SK-N-SH treated with all-trans-retinoic acid at 6 μM for 48 hours (cell line): Measurements from ENCODE around the gene INTS3.
A peak's percentile ranks its signal among the peaks of the same experiment; 100 is the strongest.
"Not testable (repeated sequence)": the region's sequence is repeated elsewhere in the genome, so short reads cannot be mapped to it uniquely, and the experiment has no call there.

Source experiments
- ATAC-seq: fragments of 200-7000 bp; cut with Tn5 transposase; 3 replicates; pipeline ENCODE4 v1.9.1; 2020; ENCODE audit warnings: mild to moderate bottlenecking, moderate library complexity
- BACH2 ChIP-seq: fragments of 250-450 bp; sonication (Bioruptor Pico); IDR thresholded peaks from 2 replicates; pipeline ENCODE4 v1.9.0; 2021; ENCODE audit warnings: mild to moderate bottlenecking, borderline replicate concordance
- CSDC2 ChIP-seq: fragments of 250-450 bp; sonication (Bioruptor Pico); IDR thresholded peaks from 2 replicates; pipeline ENCODE4 v1.5.0; 2020; ENCODE audit warnings: mild to moderate bottlenecking, moderate library complexity
- ESRRG ChIP-seq: fragments of 250-450 bp; sonication (Bioruptor Pico); IDR thresholded peaks from 2 replicates; pipeline ENCODE4 v1.6.1; 2021; ENCODE audit warnings: mild to moderate bottlenecking
- GLIS3 ChIP-seq: fragments of 250-450 bp; sonication (Bioruptor Pico); IDR thresholded peaks from 2 replicates; pipeline ENCODE4 v1.5.0; 2020; ENCODE audit warnings: mild to moderate bottlenecking, moderate library complexity
- ISL1 ChIP-seq: fragments of 250-450 bp; sonication (Bioruptor Pico); IDR thresholded peaks from 2 replicates; pipeline ENCODE4 v2.1.2; 2022; ENCODE audit warnings: mild to moderate bottlenecking, moderate library complexity
- OSR1 ChIP-seq: fragments of 250-450 bp; sonication (Bioruptor Pico); IDR thresholded peaks from 2 replicates; pipeline ENCODE4 v1.8.0; 2022; ENCODE audit warnings: moderate library complexity, mild to moderate bottlenecking, inconsistent platforms
- PPARA ChIP-seq: fragments of 250-450 bp; sonication (Bioruptor Pico); IDR thresholded peaks from 2 replicates; pipeline ENCODE4 v1.5.0; 2020; ENCODE audit warnings: mild to moderate bottlenecking, borderline replicate concordance
- RARB ChIP-seq: fragments of 250-450 bp; sonication (Bioruptor Pico); IDR thresholded peaks from 2 replicates; pipeline ENCODE4 v1.8.0; 2021; ENCODE audit warnings: mild to moderate bottlenecking, moderate library complexity
- TCF4 ChIP-seq: fragments of 250-450 bp; sonication (Bioruptor Pico); IDR thresholded peaks from 2 replicates; pipeline ENCODE4 v1.8.0; 2021; ENCODE audit warnings: mild to moderate bottlenecking, moderate library complexity, borderline replicate concordance
- ZC3H10 ChIP-seq: fragments of 250-450 bp; sonication (Bioruptor Pico); IDR thresholded peaks from 2 replicates; pipeline ENCODE4 v1.5.1; 2021; ENCODE audit warnings: mild to moderate bottlenecking, moderate library complexity
- ZFP3 ChIP-seq: fragments of 250-450 bp; sonication (Bioruptor Pico); IDR thresholded peaks from 2 replicates; pipeline ENCODE4 v1.5.0; 2020; ENCODE audit warnings: mild to moderate bottlenecking, moderate library complexity
- ZFP30 ChIP-seq: fragments of 450-650 bp; formaldehyde crosslinking; IDR thresholded peaks from 2 replicates; pipeline ENCODE4 v1.5.0; 2022; ENCODE audit warnings: mild to moderate bottlenecking, moderate library complexity
- ZNF565 ChIP-seq: fragments of 450-650 bp; formaldehyde crosslinking; conservative IDR thresholded peaks from 2 replicates; pipeline ENCODE4 v1.5.0; 2020; ENCODE audit warnings: low read depth, mild to moderate bottlenecking, moderate library complexity
- ZNF70 ChIP-seq: fragments of 450-650 bp; formaldehyde crosslinking; IDR thresholded peaks from 2 replicates; pipeline ENCODE4 v1.5.0; 2020; ENCODE audit warnings: mild to moderate bottlenecking, moderate library complexity
- TF ChIP-seq, protein P1 (sequence below): fragments of 250-450 bp; sonication (Bioruptor Pico); IDR thresholded peaks from 2 replicates; pipeline ENCODE4 v1.8.0; 2020; ENCODE audit warnings: mild to moderate bottlenecking, moderate library complexity, borderline replicate concordance
- TF ChIP-seq, protein P2 (sequence below): fragments of 250-450 bp; sonication (Bioruptor Pico); IDR thresholded peaks from 2 replicates; pipeline ENCODE4 v1.8.0; 2021; ENCODE audit warnings: low read depth, mild to moderate bottlenecking, moderate library complexity, borderline replicate concordance
- TF ChIP-seq, protein P3 (sequence below): fragments of 250-450 bp; sonication (Bioruptor Pico); IDR thresholded peaks from 2 replicates; pipeline ENCODE4 v1.5.1; 2020; ENCODE audit warnings: low read depth, mild to moderate bottlenecking, moderate library complexity
- TF ChIP-seq, protein P4 (sequence below): fragments of 250-450 bp; sonication (Bioruptor Pico); IDR thresholded peaks from 2 replicates; pipeline ENCODE4 v1.5.1; 2021; ENCODE audit warnings: mild to moderate bottlenecking, moderate library complexity
- TF ChIP-seq, protein P5 (sequence below): fragments of 250-450 bp; sonication (Bioruptor Pico); IDR thresholded peaks from 2 replicates; pipeline ENCODE4 v1.5.0; 2020; ENCODE audit warnings: mild to moderate bottlenecking, moderate library complexity

Gene INTS3

DNA sequence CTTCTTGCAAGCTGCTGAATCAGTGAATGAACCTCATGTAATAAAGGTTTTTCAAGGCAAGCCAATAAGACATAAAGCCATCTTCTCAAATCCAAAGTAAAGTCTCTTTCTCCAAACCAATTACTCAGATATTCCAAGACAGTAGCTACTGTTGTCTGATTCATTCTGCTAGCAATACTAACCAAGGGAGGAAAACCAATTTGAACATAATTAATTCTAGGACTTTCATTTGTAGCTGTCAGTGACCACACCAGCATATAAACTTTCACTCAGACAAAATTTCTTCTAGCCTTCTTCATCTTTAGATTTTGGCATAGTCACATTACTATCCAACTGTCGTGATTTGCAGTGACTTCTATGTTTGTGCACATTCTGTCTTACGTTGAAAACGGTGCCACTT lies 10.5 kb upstream of the INTS3 start:
- TF ChIP-seq ZNF70 (CRISPR knock-in tag) (no peak), BACH2 (CRISPR knock-in tag) (no peak), ZNF565 (CRISPR knock-in tag) (no peak), CSDC2 (CRISPR knock-in tag) (no peak), RARB (CRISPR knock-in tag) (no peak)
- TF ChIP-seq, protein P1, sequence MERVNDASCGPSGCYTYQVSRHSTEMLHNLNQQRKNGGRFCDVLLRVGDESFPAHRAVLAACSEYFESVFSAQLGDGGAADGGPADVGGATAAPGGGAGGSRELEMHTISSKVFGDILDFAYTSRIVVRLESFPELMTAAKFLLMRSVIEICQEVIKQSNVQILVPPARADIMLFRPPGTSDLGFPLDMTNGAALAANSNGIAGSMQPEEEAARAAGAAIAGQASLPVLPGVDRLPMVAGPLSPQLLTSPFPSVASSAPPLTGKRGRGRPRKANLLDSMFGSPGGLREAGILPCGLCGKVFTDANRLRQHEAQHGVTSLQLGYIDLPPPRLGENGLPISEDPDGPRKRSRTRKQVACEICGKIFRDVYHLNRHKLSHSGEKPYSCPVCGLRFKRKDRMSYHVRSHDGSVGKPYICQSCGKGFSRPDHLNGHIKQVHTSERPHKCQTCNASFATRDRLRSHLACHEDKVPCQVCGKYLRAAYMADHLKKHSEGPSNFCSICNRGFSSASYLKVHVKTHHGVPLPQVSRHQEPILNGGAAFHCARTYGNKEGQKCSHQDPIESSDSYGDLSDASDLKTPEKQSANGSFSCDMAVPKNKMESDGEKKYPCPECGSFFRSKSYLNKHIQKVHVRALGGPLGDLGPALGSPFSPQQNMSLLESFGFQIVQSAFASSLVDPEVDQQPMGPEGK (CRISPR knock-in tag), result no peak
- TF ChIP-seq, protein P2, sequence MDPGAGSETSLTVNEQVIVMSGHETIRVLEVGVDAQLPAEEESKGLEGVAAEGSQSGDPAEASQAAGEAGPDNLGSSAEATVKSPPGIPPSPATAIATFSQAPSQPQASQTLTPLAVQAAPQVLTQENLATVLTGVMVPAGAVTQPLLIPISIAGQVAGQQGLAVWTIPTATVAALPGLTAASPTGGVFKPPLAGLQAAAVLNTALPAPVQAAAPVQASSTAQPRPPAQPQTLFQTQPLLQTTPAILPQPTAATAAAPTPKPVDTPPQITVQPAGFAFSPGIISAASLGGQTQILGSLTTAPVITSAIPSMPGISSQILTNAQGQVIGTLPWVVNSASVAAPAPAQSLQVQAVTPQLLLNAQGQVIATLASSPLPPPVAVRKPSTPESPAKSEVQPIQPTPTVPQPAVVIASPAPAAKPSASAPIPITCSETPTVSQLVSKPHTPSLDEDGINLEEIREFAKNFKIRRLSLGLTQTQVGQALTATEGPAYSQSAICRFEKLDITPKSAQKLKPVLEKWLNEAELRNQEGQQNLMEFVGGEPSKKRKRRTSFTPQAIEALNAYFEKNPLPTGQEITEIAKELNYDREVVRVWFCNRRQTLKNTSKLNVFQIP, result no peak
- ATAC-seq, result no peak

DNA sequence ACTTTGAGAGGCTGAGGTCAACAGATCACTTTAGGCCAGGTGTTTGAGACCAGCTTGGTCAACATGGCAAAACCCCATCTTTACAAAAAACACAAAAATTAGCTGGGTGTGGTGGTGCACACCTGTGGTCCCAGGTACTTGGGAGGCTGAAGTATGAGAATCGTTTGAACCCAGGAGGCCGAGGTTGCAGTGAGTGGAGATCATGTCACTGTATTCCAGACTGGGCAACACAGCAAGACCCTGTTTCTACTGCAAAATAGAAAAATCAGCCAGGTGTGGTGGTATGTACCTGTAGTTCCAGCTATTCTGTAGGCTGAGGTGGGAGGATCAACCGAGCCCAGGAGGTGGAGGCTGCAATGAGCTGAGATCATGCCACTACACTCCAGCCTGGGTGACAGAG lies 4.2 kb upstream of the INTS3 start:
- ATAC-seq, result no peak
- TF ChIP-seq ISL1 (CRISPR knock-in tag), result no peak
- TF ChIP-seq, protein P3, sequence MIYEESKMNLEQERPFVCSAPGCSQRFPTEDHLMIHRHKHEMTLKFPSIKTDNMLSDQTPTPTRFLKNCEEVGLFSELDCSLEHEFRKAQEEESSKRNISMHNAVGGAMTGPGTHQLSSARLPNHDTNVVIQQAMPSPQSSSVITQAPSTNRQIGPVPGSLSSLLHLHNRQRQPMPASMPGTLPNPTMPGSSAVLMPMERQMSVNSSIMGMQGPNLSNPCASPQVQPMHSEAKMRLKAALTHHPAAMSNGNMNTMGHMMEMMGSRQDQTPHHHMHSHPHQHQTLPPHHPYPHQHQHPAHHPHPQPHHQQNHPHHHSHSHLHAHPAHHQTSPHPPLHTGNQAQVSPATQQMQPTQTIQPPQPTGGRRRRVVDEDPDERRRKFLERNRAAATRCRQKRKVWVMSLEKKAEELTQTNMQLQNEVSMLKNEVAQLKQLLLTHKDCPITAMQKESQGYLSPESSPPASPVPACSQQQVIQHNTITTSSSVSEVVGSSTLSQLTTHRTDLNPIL (CRISPR knock-in tag), result no peak
- no peak for TF ChIP-seq CSDC2 (CRISPR knock-in tag)
- no peak for TF ChIP-seq ZNF565 (CRISPR knock-in tag)

DNA sequence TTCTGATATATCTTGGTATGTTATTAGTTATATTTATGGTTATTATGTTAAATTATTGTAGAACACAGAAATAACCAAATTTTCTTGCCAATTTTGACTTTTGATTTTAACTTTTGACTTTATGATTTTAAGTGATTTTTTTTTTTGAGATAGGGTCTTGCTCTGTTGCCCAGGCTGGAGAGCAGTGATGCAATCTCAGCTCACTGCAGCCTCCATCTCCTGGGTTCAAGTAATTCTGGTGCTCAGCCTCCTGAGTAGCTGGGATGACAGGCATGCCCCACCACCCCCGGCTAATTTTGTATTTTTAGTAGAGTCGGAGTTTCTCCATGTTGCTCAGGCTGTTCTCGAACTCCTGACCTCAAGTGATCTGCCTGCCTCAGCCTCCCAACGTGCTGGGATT lies 3.2 kb upstream of the INTS3 start:
- ATAC-seq, result not testable (repeated sequence)

DNA sequence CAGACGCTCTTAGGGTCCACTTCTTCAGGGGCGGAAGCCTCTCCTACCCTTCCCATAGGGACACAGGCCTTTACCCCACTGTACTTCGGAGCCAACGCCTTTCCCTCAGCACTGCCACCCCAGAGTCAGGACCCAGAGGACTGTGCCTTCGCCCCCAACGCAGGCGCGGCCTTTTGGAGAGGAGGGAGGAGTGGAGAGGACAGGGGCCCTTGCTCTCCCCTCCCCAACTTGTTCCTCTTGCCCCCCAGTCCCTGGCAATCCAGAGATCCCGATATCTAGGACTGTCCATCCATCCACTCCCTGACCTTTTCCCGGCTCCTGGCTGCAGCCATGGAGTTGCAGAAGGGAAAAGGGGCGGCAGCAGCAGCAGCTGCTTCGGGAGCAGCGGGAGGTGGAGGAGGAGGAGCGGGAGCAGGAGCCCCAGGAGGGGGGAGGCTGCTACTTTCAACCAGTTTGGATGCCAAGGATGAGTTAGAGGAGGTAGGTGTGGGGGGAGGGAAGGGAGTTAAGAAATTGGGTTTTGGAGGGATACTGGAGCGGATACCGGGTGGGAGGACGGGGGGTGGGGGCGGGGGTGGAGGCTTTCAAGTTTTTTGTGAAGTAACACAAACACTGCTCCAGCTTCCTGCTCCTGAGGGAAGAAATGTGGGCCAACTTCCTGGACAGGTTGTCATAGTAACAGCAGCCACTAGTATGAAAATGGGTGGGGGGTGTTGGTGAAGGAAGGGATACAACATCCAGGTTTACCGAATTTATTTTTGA lies 636 bp downstream of the INTS3 start:
- TF ChIP-seq BACH2 (CRISPR knock-in tag) (no peak), TCF4 (no peak), GLIS3 (CRISPR knock-in tag) (no peak), ZNF565 (CRISPR knock-in tag) (no peak), OSR1 (CRISPR knock-in tag) (no peak), ZC3H10 (no peak), PPARA (CRISPR knock-in tag) (no peak), ZFP30 (CRISPR knock-in tag) (no peak), RARB (CRISPR knock-in tag) (no peak), ISL1 (CRISPR knock-in tag) (no peak), ZFP3 (CRISPR knock-in tag) (no peak), ESRRG (CRISPR knock-in tag) (no peak)
- TF ChIP-seq, protein P2, result no peak
- TF ChIP-seq, protein P1 (CRISPR knock-in tag), result no peak
- TF ChIP-seq, protein P4, sequence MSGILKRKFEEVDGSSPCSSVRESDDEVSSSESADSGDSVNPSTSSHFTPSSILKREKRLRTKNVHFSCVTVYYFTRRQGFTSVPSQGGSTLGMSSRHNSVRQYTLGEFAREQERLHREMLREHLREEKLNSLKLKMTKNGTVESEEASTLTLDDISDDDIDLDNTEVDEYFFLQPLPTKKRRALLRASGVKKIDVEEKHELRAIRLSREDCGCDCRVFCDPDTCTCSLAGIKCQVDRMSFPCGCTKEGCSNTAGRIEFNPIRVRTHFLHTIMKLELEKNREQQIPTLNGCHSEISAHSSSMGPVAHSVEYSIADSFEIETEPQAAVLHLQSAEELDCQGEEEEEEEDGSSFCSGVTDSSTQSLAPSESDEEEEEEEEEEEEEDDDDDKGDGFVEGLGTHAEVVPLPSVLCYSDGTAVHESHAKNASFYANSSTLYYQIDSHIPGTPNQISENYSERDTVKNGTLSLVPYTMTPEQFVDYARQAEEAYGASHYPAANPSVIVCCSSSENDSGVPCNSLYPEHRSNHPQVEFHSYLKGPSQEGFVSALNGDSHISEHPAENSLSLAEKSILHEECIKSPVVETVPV (CRISPR knock-in tag), result no peak
- TF ChIP-seq, protein P5, sequence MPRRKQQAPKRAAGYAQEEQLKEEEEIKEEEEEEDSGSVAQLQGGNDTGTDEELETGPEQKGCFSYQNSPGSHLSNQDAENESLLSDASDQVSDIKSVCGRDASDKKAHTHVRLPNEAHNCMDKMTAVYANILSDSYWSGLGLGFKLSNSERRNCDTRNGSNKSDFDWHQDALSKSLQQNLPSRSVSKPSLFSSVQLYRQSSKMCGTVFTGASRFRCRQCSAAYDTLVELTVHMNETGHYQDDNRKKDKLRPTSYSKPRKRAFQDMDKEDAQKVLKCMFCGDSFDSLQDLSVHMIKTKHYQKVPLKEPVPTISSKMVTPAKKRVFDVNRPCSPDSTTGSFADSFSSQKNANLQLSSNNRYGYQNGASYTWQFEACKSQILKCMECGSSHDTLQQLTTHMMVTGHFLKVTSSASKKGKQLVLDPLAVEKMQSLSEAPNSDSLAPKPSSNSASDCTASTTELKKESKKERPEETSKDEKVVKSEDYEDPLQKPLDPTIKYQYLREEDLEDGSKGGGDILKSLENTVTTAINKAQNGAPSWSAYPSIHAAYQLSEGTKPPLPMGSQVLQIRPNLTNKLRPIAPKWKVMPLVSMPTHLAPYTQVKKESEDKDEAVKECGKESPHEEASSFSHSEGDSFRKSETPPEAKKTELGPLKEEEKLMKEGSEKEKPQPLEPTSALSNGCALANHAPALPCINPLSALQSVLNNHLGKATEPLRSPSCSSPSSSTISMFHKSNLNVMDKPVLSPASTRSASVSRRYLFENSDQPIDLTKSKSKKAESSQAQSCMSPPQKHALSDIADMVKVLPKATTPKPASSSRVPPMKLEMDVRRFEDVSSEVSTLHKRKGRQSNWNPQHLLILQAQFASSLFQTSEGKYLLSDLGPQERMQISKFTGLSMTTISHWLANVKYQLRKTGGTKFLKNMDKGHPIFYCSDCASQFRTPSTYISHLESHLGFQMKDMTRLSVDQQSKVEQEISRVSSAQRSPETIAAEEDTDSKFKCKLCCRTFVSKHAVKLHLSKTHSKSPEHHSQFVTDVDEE (CRISPR knock-in tag), result no peak
- ATAC-seq, result peak; percentile 20
